RWPE1 (cell line): Measurements from ENCODE around the gene PTPRD.

Source experiments
- CTCF ChIA-PET: fragments of 350-600 bp; sonication (Branson Sonifier 250); formaldehyde crosslinking; extraction: SDS; loops from one replicate; lab custom pipeline; 2021; lab: Yijun Ruan, JAX
- POLR2A ChIA-PET: fragments of 400-600 bp; formaldehyde crosslinking; extraction: SDS; loops from one replicate; lab custom pipeline; 2020; ENCODE audit warnings: antibody characterized with exemption; ENCODE audit not compliant: low non-redundant PET; lab: Yijun Ruan, JAX
- DNase-seq: peaks from one replicate; pipeline ENCODE4 v3.0.0; 2012; ENCODE audit warnings: low spot score
- H3K27ac ChIP-seq: fragments of 450-650 bp; 2 replicates; pipeline ENCODE4 v1.5.1; 2017
- TF ChIP-seq, protein P1 (sequence below): fragments of 450-650 bp; conservative IDR thresholded peaks from 2 replicates; pipeline ENCODE4 v1.5.1; 2017; ENCODE audit warnings: low read depth, mild to moderate bottlenecking

The PTPRD gene

DNA sequence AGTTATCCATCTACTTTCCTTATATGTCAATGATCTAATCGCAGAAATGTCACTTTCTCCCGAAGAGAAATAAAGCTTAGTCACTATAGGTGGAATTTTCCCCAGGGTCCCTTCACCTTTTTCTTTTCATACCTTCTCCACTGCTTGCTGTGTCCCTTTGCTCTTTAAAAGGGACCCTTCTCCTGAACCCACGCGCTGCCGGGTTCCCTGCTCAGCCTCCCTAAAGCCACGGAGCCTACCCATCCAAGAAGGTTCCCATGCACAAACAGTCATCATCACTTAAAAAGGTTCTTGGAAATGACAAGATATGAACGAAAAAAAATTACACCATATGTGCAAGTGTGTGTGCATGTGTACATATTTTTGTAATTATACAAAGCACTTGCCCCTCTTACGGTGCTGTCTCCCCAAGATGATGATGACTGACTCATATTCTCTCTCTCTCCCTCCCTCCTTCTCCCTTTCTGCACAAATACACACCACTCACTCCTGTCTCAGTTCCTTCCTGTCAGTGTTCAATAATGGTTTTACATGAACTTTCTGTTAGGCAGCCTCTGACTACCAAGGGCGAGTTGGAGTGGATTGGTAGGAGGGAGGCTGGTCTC lies 1.5 kb upstream of the PTPRD start:
- TF ChIP-seq, protein P1, sequence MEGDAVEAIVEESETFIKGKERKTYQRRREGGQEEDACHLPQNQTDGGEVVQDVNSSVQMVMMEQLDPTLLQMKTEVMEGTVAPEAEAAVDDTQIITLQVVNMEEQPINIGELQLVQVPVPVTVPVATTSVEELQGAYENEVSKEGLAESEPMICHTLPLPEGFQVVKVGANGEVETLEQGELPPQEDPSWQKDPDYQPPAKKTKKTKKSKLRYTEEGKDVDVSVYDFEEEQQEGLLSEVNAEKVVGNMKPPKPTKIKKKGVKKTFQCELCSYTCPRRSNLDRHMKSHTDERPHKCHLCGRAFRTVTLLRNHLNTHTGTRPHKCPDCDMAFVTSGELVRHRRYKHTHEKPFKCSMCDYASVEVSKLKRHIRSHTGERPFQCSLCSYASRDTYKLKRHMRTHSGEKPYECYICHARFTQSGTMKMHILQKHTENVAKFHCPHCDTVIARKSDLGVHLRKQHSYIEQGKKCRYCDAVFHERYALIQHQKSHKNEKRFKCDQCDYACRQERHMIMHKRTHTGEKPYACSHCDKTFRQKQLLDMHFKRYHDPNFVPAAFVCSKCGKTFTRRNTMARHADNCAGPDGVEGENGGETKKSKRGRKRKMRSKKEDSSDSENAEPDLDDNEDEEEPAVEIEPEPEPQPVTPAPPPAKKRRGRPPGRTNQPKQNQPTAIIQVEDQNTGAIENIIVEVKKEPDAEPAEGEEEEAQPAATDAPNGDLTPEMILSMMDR = no peak
- DNase-seq = no peak
- ChIA-PET POLR2A (no interaction called here), CTCF (no interaction called here)
- no peak overlapping the region for H3K27ac ChIP-seq

DNA sequence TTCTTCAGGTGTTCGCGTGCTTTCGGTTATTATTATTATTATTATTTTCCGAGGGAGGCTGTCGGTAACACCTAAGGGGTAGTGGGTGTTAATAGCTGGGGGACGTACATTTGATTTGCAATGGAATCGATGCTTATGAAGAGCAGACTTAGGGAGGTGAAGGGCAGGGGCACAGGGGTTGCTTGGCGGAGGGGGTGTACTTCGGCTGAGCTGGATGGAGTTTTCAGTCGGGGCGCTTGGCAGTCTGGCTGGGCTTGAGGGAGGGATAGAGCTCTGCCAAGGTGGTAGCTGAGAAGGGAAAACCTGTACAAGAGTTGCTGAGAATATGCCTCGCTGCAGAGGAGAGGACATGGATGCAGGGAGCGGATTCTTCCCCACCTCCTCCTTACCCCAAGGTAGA lies 617 bp upstream of the PTPRD start:
- CTCF ChIA-PET = interaction anchor here (0.5 to 1.0 kb wide), 3 partner anchors 706 to 1717 kb away, joined by 3 to 5 read pairs (median 4); no protein-coding TSS in a partner anchor
- POLR2A ChIA-PET = no interaction called here
- DNase-seq = no peak
- TF ChIP-seq, protein P1 = no peak
- H3K27ac ChIP-seq = no peak overlapping the region

DNA sequence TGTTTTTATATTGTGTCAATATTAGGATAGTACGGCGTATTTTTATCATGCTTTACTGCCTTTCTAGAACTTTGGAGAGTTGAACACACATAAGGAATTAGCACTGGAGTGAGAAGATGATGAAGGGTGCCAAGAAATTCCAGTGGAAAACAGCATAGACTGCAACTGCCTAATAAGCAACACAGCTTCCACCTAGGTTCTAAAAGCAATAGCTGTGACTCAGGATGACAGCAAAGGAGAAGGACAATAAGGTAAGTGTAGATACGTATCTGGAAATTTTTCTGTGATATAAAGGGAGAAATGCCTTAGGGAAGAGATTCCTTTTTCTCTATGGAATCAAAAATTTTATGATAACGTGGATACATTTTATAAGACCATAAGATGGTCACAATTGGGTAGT lies 7.4 kb downstream of the PTPRD start:
- ChIA-PET CTCF (interaction anchor here (0.6 kb wide), 1 partner anchor 1815 kb away, joined by 4 read pairs; no protein-coding TSS in a partner anchor), POLR2A (no interaction called here)
- H3K27ac ChIP-seq = no peak overlapping the region
- TF ChIP-seq, protein P1 = no peak
- no peak for DNase-seq

DNA sequence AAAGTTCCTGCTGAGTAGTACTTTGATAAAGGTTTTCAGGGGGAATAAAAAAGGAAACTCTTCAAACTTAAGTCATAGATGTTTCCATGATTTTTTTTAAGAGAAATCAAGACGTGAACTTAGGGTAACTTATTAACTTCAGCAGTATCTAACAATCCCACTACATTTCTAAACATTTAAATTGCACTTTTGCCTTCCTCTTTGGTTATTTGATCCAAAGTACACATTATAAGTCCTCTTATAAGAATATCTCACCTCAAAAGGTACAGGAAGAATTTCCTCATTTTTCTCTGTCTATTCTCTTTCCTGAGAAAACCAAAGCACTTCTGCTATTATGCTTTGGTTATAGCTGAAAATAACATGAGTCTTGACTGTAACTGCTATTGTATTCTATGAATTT lies 7.9 kb downstream of the PTPRD start:
- ChIA-PET POLR2A (no interaction called here), CTCF (no interaction called here)
- H3K27ac ChIP-seq = no peak overlapping the region
- no peak for DNase-seq
- TF ChIP-seq, protein P1 = no peak

DNA sequence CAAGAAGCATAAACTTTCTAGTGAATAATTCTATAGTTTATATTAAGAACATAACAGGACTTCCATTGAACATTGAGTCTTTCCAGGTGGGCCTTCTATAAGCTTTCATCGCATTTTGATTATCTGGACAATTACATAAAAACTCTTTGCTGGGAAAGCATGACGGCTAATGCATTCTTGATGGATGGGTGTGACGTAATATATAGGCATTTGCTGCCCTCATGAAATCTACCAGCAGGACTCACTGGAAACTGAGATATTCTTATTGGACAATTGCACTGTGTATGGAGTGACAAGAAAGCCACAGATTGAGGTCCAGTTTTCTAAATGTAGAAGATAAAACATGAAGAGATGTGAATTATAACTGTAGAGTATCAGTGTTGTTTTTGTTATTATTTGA lies 15.0 kb downstream of the PTPRD start:
- CTCF ChIA-PET = no interaction called here

DNA sequence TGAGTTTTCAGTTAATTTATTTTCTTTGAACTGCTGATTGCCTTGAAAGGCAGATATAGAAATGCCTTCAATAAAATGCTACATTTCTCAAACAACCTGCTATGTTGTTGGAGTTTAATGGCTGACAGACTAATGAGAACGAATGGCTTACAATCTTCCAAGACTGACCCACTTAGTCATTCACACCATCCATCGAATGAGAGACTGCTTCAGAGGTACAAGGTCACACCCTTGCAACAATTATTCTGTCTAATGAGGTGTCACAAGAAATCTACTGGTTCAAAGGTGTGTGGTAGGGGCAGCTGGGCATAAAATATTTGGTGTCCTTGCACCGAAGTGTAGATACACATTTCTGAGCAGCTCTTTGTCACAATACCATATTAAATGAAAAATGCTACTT lies 18.3 kb downstream of the PTPRD start:
- CTCF ChIA-PET = no interaction called here
- POLR2A ChIA-PET = no interaction called here
- DNase-seq = no peak
- H3K27ac ChIP-seq = no peak overlapping the region
- TF ChIP-seq, protein P1 = no peak

More for the DNA sequence above, 15.0 kb downstream of the PTPRD start:
- POLR2A ChIA-PET = no interaction called here
- H3K27ac ChIP-seq = no peak overlapping the region
- TF ChIP-seq, protein P1 = no peak
- DNase-seq = no peak

DNA sequence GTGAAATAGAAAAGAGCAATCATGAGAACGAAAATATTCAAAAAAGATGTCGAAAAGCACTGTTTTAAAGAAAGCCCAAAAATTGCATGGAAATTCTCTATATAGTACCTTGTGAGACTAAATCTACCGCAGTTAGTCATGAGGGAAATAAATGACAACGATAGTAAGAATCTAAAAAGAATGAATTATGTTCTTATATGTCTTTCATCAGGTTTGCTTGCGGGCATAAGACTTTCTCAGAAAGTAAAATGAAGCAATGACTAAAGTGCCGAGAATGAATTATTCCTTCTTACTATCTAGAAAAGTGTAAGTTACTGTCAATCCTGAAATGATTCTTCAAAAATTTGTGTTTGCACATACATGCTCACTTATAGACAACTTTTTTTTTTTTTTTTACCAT lies 26.4 kb downstream of the PTPRD start:
- DNase-seq = no peak
- no peak overlapping the region for H3K27ac ChIP-seq
- ChIA-PET CTCF (no interaction called here), POLR2A (no interaction called here)
- TF ChIP-seq, protein P1 = no peak
